OCI-LY1 (cell line): Measurements from ENCODE around the gene TASP1.
"Not testable (repeated sequence)": the region's sequence is repeated elsewhere in the genome, so short reads cannot be mapped to it uniquely, and the experiment has no call there.

Source experiments
- H2AFZ ChIP-seq: fragments of 200-600 bp; sonication (generic), shearing (Covaris generic); 2 replicates; pipeline ENCODE4 v1.6.0; 2014; ENCODE audit warnings: antibody characterized with exemption, mild to moderate bottlenecking, low read length
- H3F3A ChIP-seq: fragments of 200-600 bp; sonication (generic), shearing (Covaris generic); 2 replicates; pipeline ENCODE4 v1.6.0; 2014; ENCODE audit warnings: mild to moderate bottlenecking, antibody characterized with exemption, low read length, moderate library complexity; ENCODE audit not compliant: insufficient read depth
- H3K27ac ChIP-seq: fragments of 200-600 bp; sonication (generic); 2 replicates; pipeline ENCODE4 v1.5.1; 2014; ENCODE audit warnings: low read length, mixed run types, mild to moderate bottlenecking, low read depth; ENCODE audit not compliant: poor library complexity, severe bottlenecking
- H3K27me3 ChIP-seq: fragments of 200-600 bp; sonication (generic); 2 replicates; pipeline ENCODE4 v1.6.0; 2014; ENCODE audit warnings: antibody characterized with exemption, mild to moderate bottlenecking, low read length, moderate library complexity; ENCODE audit not compliant: insufficient read depth
- H3K36me3 ChIP-seq: fragments of 200-600 bp; sonication (generic); 2 replicates; pipeline ENCODE4 v1.6.1; 2014; ENCODE audit warnings: mild to moderate bottlenecking, antibody characterized with exemption, low read length, moderate library complexity, mixed read lengths; ENCODE audit not compliant: insufficient read depth
- H3K4me1 ChIP-seq: fragments of 200-600 bp; sonication (generic); 2 replicates; pipeline ENCODE4 v1.5.1; 2014; ENCODE audit warnings: mild to moderate bottlenecking, low read length, moderate library complexity; ENCODE audit not compliant: insufficient read depth, severe bottlenecking
- H3K4me2 ChIP-seq: fragments of 200-600 bp; sonication (generic), shearing (Covaris generic); 2 replicates; pipeline ENCODE4 v1.6.1; 2014; ENCODE audit warnings: low read length
- H3K4me3 ChIP-seq: fragments of 200-600 bp; sonication (generic); 2 replicates; pipeline ENCODE4 v1.5.1; 2014; ENCODE audit warnings: low read length, low read depth, mild to moderate bottlenecking, mixed read lengths; ENCODE audit not compliant: poor library complexity, severe bottlenecking
- H3K79me2 ChIP-seq: fragments of 200-600 bp; shearing (Covaris generic); 2 replicates; pipeline ENCODE4 v1.6.1; 2016; ENCODE audit warnings: mixed run types, low read length, mixed read lengths; ENCODE audit not compliant: insufficient read depth
- H3K9ac ChIP-seq: fragments of 200-600 bp; sonication (generic), shearing (Covaris generic); 2 replicates; pipeline ENCODE4 v1.6.1; 2014; ENCODE audit warnings: mild to moderate bottlenecking, low read length, mixed read lengths
- H3K9me2 ChIP-seq: fragments of 200-600 bp; sonication (generic), shearing (Covaris generic); 2 replicates; pipeline ENCODE4 v1.6.1; 2014; ENCODE audit warnings: low read depth, mild to moderate bottlenecking, low read length, mixed read lengths
- H3K9me3 ChIP-seq: fragments of 200-600 bp; shearing (Covaris generic); 2 replicates; pipeline ENCODE4 v1.6.1; 2014; ENCODE audit warnings: low read length, mixed read lengths
- H4K20me1 ChIP-seq: fragments of 200-600 bp; sonication (generic), shearing (Covaris generic); 2 replicates; pipeline ENCODE4 v1.6.0; 2016; ENCODE audit warnings: mild to moderate bottlenecking, low read length; ENCODE audit not compliant: insufficient read depth
- CTCF ChIP-seq: fragments of 200-600 bp; sonication (generic), shearing (Covaris generic); IDR thresholded peaks from 2 replicates; pipeline ENCODE4 v1.5.1; 2017; ENCODE audit warnings: mild to moderate bottlenecking, antibody characterized with exemption, low read length, moderate library complexity, mixed read lengths
- EZH2 ChIP-seq: fragments of 200-600 bp; sonication (generic), shearing (Covaris generic); IDR thresholded peaks from 2 replicates; pipeline ENCODE4 v1.8.0; 2017; ENCODE audit warnings: borderline replicate concordance, mixed run types, mild to moderate bottlenecking, antibody characterized with exemption, low read length, moderate library complexity, mixed read lengths

TASP1 gene

GRCh38 chr20:13486694-13487093 lies 152.0 kb downstream of the TASP1 start:
- no peak overlapping the region for H3K4me3 ChIP-seq
- no peak overlapping the region for H3K27ac ChIP-seq
- 0 out of 2 replicates have a peak, but pooled peaks cover 3% of the 10 kb centered on the region for H3K9me3 ChIP-seq
- no peaks in the 10 kb centered on the region for H3K4me1 ChIP-seq
- H3K36me3 ChIP-seq, result peaks cover 11% of the 10 kb centered on the region
- H3K79me2 ChIP-seq, result no peaks in the 10 kb centered on the region
- TF ChIP-seq EZH2 (no peak), CTCF (no peak)
- no peak overlapping the region for H3K4me2 ChIP-seq
- H2AFZ ChIP-seq, result no peak overlapping the region
- H4K20me1 ChIP-seq, result no peaks in the 10 kb centered on the region
- H3K9ac ChIP-seq, result no peak overlapping the region
- H3F3A ChIP-seq, result no peaks in the 10 kb centered on the region
- H3K9me2 ChIP-seq, result no peaks in the 10 kb centered on the region
- H3K27me3 ChIP-seq, result no peaks in the 10 kb centered on the region

GRCh38 chr20:13485576-13485975 lies 153.2 kb downstream of the TASP1 start:
- Histone ChIP-seq H4K20me1 (no peaks in the 10 kb centered on the region), H3K27me3 (no peaks in the 10 kb centered on the region), H3K79me2 (no peaks in the 10 kb centered on the region), H3K9ac (no peak overlapping the region), H3K27ac (no peak overlapping the region), H3K36me3 (peaks cover 11% of the 10 kb centered on the region), H3K9me2 (no peaks in the 10 kb centered on the region), H3K4me1 (no peaks in the 10 kb centered on the region), H2AFZ (no peak overlapping the region), H3F3A (no peaks in the 10 kb centered on the region), H3K4me3 (no peak overlapping the region), H3K4me2 (no peak overlapping the region), H3K9me3 (0 out of 2 replicates have a peak, but pooled peaks cover 3% of the 10 kb centered on the region)
- TF ChIP-seq EZH2 (no peak), CTCF (no peak)

- H3K27ac ChIP-seq, H3K4me1 ChIP-seq, H3K4me3 ChIP-seq, H4K20me1 ChIP-seq, H3K27me3 ChIP-seq, H3F3A ChIP-seq, H3K9ac ChIP-seq, H3K4me2 ChIP-seq, H2AFZ ChIP-seq, H3K79me2 ChIP-seq, H3K9me3 ChIP-seq, H3K9me2 ChIP-seq: not testable (repeated sequence)
- peaks cover 11% of the 10 kb centered on the region for H3K36me3 ChIP-seq
Measured at GRCh38 chr20:13485019-13485418, 153.7 kb downstream of the TASP1 start.

- H4K20me1 ChIP-seq, H3K4me3 ChIP-seq, H3K4me2 ChIP-seq, H3K27me3 ChIP-seq, H3F3A ChIP-seq, H2AFZ ChIP-seq, H3K4me1 ChIP-seq, H3K9ac ChIP-seq, H3K9me3 ChIP-seq, H3K9me2 ChIP-seq, H3K27ac ChIP-seq, H3K79me2 ChIP-seq: not testable (repeated sequence)
- peaks cover 11% of the 10 kb centered on the region for H3K36me3 ChIP-seq
Measured at GRCh38 chr20:13483472-13483871, 155.3 kb downstream of the TASP1 start.
